ENCODE data around the gene C20orf173.
"Not testable (repeated sequence)": the region's sequence is repeated elsewhere in the genome, so short reads cannot be mapped to it uniquely, and the experiment has no call there.

Gene C20orf173

GRCh38 chr20:35544941-35545340 lies 15.5 kb upstream of the C20orf173 start:
- DNase-seq = not testable (repeated sequence)

- no peak for DNase-seq
Observed at GRCh38 chr20:35544436-35544835, 15.0 kb upstream of the C20orf173 start.

GRCh38 chr20:35542990-35543389 lies 13.5 kb upstream of the C20orf173 start:
- DNase-seq = no peak

GRCh38 chr20:35541783-35542662 lies 12.6 kb upstream of the C20orf173 start, which contains the start of gene ERGIC3:
TSS of gene ERGIC3 (plus strand) at chr20:35542078. CDS start at chr20:35542098, 20 bp downstream.
- peak; percentile 95 for DNase-seq

GRCh38 chr20:35541118-35541782 lies 11.8 kb upstream of the C20orf173 start:
- DNase-seq = no peak

GRCh38 chr20:35539756-35540212 lies 10.3 kb upstream of the C20orf173 start:
- DNase-seq = no peak

GRCh38 chr20:35527122-35527769 lies 2.2 kb downstream of the C20orf173 start:
- no peak for DNase-seq

- DNase-seq = no peak
Observed at GRCh38 chr20:35525639-35526038, 3.8 kb downstream of the C20orf173 start.

GRCh38 chr20:35523298-35523888 lies 6.1 kb downstream of the C20orf173 start:
- DNase-seq = no peak

- no peak for DNase-seq
Observed at GRCh38 chr20:35518955-35519354, 10.5 kb downstream of the C20orf173 start.

GRCh38 chr20:35517767-35518166 lies 11.7 kb downstream of the C20orf173 start:
- not testable (repeated sequence) for DNase-seq

GRCh38 chr20:35517125-35517524 lies 12.3 kb downstream of the C20orf173 start:
- DNase-seq = no peak

GRCh38 chr20:35515949-35516645 lies 13.4 kb downstream of the C20orf173 start:
- no peak for DNase-seq

GRCh38 chr20:35515341-35515740 lies 14.1 kb downstream of the C20orf173 start:
- no peak for DNase-seq

GRCh38 chr20:35514371-35514932 lies 15.0 kb downstream of the C20orf173 start:
- no peak for DNase-seq

- peak; percentile 9 for DNase-seq
Observed at GRCh38 chr20:35511814-35512420, 17.5 kb downstream of the C20orf173 start.

- DNase-seq = no peak
Observed at GRCh38 chr20:35510951-35511735, 18.3 kb downstream of the C20orf173 start.

- DNase-seq = no peak
Observed at GRCh38 chr20:35508493-35509218, 20.8 kb downstream of the C20orf173 start.

- no peak for DNase-seq
Observed at GRCh38 chr20:35506872-35507638, 22.4 kb downstream of the C20orf173 start.
